GM19438 (cell line): ENCODE results near the gene TTC7B.

ENCODE experiments used
- ATAC-seq: cut with Tn5 transposase; IDR thresholded peaks from one replicate; pipeline ENCODE4 v1.9.1; 2021; ENCODE audit warnings: low read depth; ENCODE audit not compliant: unreplicated experiment

TTC7B gene

GRCh38 chr14:90805662-90806540 is 10.3 kb downstream of the TTC7B start:
- ATAC-seq, result no peak

GRCh38 chr14:90805084-90805391 is 11.2 kb downstream of the TTC7B start:
- no peak for ATAC-seq

GRCh38 chr14:90804292-90805083 is 11.7 kb downstream of the TTC7B start:
- no peak for ATAC-seq

- no peak for ATAC-seq
These were observed 13.0 kb downstream of the TTC7B start for GRCh38 chr14:90803249-90803648.

GRCh38 chr14:90799420-90799819 is 16.8 kb downstream of the TTC7B start:
- no peak for ATAC-seq

- ATAC-seq, result no peak
These were observed 18.3 kb downstream of the TTC7B start for GRCh38 chr14:90797919-90798318.

GRCh38 chr14:90797451-90797850 is 18.8 kb downstream of the TTC7B start:
- no peak for ATAC-seq

GRCh38 chr14:90796329-90796728 is 19.9 kb downstream of the TTC7B start:
- no peak for ATAC-seq

GRCh38 chr14:90795744-90796143 is 20.5 kb downstream of the TTC7B start:
- ATAC-seq, result no peak

- ATAC-seq, result no peak
These were observed 24.7 kb downstream of the TTC7B start for GRCh38 chr14:90791486-90791885.

- ATAC-seq, result no peak
These were observed 28.2 kb downstream of the TTC7B start for GRCh38 chr14:90788031-90788430.

- no peak for ATAC-seq
These were observed 30.3 kb downstream of the TTC7B start for GRCh38 chr14:90785876-90786450.

GRCh38 chr14:90785471-90785870 is 30.8 kb downstream of the TTC7B start:
- ATAC-seq, result no peak

- ATAC-seq, result no peak
These were observed 31.5 kb downstream of the TTC7B start for GRCh38 chr14:90784621-90785270.

GRCh38 chr14:90783344-90783743 is 32.9 kb downstream of the TTC7B start:
- no peak for ATAC-seq

- ATAC-seq, result no peak
These were observed 33.3 kb downstream of the TTC7B start for GRCh38 chr14:90782892-90783291.

GRCh38 chr14:90781876-90782275 is 34.4 kb downstream of the TTC7B start:
- ATAC-seq, result no peak

GRCh38 chr14:90781344-90781761 is 34.9 kb downstream of the TTC7B start:
- ATAC-seq, result no peak

GRCh38 chr14:90780519-90780918 is 35.7 kb downstream of the TTC7B start:
- no peak for ATAC-seq

GRCh38 chr14:90778571-90779255 is 37.5 kb downstream of the TTC7B start:
- no peak for ATAC-seq
